ENCODE results near the gene DAW1.

GRCh38 chr2:227870710-227871374, 589 bp upstream of the DAW1 start:
- TF ChIP-seq BHLHE40 (IDR thresholded peaks at IDR 0.05; ENCODE audit: borderline replicate concordance) (no peak), TARDBP (IDR thresholded peaks at IDR 0.05) (no peak), FOXM1 (IDR thresholded peaks at IDR 0.05; ENCODE audit: borderline replicate concordance) (no peak), ELF4 (IDR thresholded peaks at IDR 0.05) (no peak), ARNT (IDR thresholded peaks at IDR 0.05) (no peak), L3MBTL2 (conservative IDR thresholded peaks at IDR 0.05) (no peak), FOXK2 (IDR thresholded peaks at IDR 0.05) (no peak), HDGF (IDR thresholded peaks at IDR 0.05; ENCODE audit: borderline replicate concordance) (no peak)

All from HEK293T (cell line).